Measurements from ENCODE around the gene RRM1.

The RRM1 gene

DNA sequence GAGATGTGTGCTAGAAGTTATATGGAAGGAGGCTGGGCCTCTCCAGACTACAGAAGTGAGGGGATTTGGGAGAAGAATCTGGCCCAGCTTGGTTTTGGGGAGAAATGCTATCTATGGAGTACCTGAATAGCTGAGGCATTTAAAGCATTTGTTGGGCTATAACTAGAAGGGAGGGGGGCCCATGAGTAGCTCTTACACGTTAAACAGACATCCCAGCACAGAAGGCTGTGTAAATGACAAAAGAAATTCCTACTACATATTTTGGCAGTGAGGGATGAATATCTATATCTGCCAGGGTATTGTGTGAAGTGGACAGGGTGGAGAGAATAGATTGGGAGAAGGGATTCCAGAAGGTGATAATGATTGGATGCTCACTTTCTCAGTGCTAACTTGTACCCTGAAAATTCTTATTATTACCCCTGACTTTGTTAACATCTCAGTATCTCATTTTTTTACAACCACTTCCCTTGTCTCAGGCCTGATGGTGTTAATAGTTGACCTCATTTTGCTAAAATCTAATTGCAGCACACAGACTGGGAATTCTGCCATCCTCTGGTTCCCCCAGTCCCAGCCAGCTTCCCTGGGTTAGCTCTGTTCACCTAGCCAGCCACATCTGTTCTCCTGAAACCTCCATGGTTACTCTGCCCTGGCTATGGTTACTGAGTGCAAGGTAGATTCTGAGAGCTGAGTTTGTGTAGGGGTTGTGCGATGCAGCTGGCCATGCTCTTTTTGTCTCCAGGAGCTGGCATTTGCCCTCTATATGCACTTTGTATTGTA is 28.8 kb upstream of the RRM1 start:
- in situ Hi-C loops (cut with MboI; ENCODE audit: low sequenced_read_pairs, unreplicated experiment): loop anchor here (10.0 kb wide), 1 partner anchor 221 kb away; the partner anchor contains the start of gene RHOG
- TF ChIP-seq, protein P1, sequence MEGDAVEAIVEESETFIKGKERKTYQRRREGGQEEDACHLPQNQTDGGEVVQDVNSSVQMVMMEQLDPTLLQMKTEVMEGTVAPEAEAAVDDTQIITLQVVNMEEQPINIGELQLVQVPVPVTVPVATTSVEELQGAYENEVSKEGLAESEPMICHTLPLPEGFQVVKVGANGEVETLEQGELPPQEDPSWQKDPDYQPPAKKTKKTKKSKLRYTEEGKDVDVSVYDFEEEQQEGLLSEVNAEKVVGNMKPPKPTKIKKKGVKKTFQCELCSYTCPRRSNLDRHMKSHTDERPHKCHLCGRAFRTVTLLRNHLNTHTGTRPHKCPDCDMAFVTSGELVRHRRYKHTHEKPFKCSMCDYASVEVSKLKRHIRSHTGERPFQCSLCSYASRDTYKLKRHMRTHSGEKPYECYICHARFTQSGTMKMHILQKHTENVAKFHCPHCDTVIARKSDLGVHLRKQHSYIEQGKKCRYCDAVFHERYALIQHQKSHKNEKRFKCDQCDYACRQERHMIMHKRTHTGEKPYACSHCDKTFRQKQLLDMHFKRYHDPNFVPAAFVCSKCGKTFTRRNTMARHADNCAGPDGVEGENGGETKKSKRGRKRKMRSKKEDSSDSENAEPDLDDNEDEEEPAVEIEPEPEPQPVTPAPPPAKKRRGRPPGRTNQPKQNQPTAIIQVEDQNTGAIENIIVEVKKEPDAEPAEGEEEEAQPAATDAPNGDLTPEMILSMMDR (IDR thresholded peaks at IDR 0.05; ENCODE audit: borderline replicate concordance, control extremely low read depth, extremely low read depth, insufficient read depth, missing control alignments): no peak
- no peak for DNase-seq (ENCODE audit: low spot score)

DNA sequence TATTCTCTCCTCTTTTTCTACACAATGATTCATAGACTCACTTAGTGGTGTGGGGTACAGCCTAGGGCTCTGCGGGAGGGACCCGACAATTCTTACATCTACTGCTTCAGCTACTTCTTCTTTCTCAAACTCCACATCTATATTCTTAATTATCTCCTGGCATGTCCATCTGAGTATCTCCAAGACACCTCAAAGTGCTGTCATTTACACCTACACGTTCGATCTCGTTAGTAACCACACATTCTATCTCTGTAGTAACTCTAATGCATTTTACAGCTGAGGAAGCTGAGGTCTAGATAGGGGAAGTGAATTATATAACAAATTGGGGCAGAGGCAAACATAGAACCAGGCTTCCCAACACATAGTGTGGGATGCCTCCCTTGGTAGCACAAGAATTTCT is 27.7 kb upstream of the RRM1 start:
- in situ Hi-C loops (cut with MboI; ENCODE audit: low sequenced_read_pairs, unreplicated experiment): loop anchor here (10.0 kb wide), 1 partner anchor 222 kb away; the partner anchor contains the start of gene RHOG

DNA sequence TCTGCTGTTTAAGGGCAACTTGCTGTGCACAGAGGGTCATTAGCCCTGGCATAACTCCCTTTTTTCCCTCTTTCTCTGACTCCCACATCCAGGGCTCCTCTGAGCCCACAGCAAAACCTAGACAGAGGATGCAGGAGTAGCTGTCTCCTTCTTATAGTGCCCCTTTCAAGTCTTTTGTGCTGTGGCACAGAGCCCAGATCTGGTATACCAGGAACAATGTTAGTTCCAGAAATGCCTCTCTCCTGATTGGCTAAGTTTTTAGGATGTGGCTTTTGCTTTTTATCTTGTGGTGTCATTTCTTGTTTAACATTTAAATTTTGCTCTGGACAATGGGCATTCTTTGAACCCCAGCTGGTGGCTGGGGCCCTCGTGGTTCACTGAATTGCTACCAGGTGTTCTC is 25.6 kb upstream of the RRM1 start:
- in situ Hi-C loops (cut with MboI; ENCODE audit: low sequenced_read_pairs, unreplicated experiment): loop anchor here (10.0 kb wide), 1 partner anchor 224 kb away; the partner anchor contains the start of gene RHOG
- no peak for DNase-seq (ENCODE audit: low spot score)
- TF ChIP-seq, protein P1 (IDR thresholded peaks at IDR 0.05; ENCODE audit: borderline replicate concordance, control extremely low read depth, extremely low read depth, insufficient read depth, missing control alignments): no peak

More for the DNA sequence above, 27.7 kb upstream of the RRM1 start:
- no peak for DNase-seq (ENCODE audit: low spot score)
- TF ChIP-seq, protein P1 (IDR thresholded peaks at IDR 0.05; ENCODE audit: borderline replicate concordance, control extremely low read depth, extremely low read depth, insufficient read depth, missing control alignments): no peak

DNA sequence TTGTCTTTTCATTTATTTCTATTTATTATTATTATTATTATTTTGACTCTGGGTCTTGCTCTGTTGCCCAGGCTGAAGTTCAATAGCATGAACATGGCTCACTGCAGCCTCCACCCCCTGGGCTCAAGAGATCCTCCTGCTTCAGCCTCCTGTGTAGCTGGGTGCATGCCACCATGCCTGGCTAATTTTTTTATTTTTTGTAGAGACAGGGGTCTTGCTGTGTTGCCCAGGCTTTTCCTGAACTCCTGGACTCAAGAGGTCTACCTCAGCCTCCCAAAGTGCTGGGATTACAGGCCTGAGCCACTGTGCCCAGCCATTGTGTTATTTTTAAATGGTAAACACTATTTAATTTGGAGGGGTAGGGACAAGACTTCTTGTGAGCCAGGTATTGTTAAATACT is 23.3 kb upstream of the RRM1 start:
- TF ChIP-seq, protein P1 (IDR thresholded peaks at IDR 0.05; ENCODE audit: borderline replicate concordance, control extremely low read depth, extremely low read depth, insufficient read depth, missing control alignments): no peak
- in situ Hi-C loops (cut with MboI; ENCODE audit: low sequenced_read_pairs, unreplicated experiment): no loop called here
- DNase-seq (ENCODE audit: low spot score): no peak

- DNase-seq (ENCODE audit: low spot score): no peak
- TF ChIP-seq, protein P1 (IDR thresholded peaks at IDR 0.05; ENCODE audit: borderline replicate concordance, control extremely low read depth, extremely low read depth, insufficient read depth, missing control alignments): no peak
- in situ Hi-C loops (cut with MboI; ENCODE audit: low sequenced_read_pairs, unreplicated experiment): no loop called here
Measured at GRCh38 chr11:4071914-4072313, 22.7 kb upstream of the RRM1 start.

GRCh38 chr11:4072668-4073285 is 21.8 kb upstream of the RRM1 start:
- TF ChIP-seq, protein P1 (IDR thresholded peaks at IDR 0.05; ENCODE audit: borderline replicate concordance, control extremely low read depth, extremely low read depth, insufficient read depth, missing control alignments): peak; percentile 73
- DNase-seq (ENCODE audit: low spot score): peak; percentile 71
- in situ Hi-C loops (cut with MboI; ENCODE audit: low sequenced_read_pairs, unreplicated experiment): no loop called here

Data from GM13976 (cell line).